CD4-positive, alpha-beta T cell (primary cell): ENCODE measurements around the gene BATF2. TPM values are rescaled to one million over a fixed set of nuclear protein-coding genes. Genes with fewer than 3 reads are reported as not detected.
A peak's percentile ranks its signal among the peaks of the same experiment; 100 is the strongest.

ENCODE experiments used
- ATAC-seq: fragments of 200-7000 bp; cut with Tn5 transposase; one replicate; pipeline ENCODE4 v1.10.0; 2022; ENCODE audit warnings: mild to moderate bottlenecking; ENCODE audit not compliant: poor library complexity
- CTCF ChIA-PET: fragments of 350-600 bp; sonication (Branson Sonifier 250); formaldehyde crosslinking; loops from one replicate; lab custom pipeline; 2021; ENCODE audit warnings: antibody characterized with exemption, inconsistent platforms; lab: Charles Lee
- POLR2A ChIA-PET: fragments of 350-600 bp; sonication (Branson Sonifier 250); formaldehyde crosslinking; loops from one replicate; lab custom pipeline; 2021; ENCODE audit warnings: antibody characterized with exemption, inconsistent platforms; lab: Charles Lee
- DNase-seq, 14 experiments: peaks; one replicate each; pipeline ENCODE4 v3.0.0-alpha.2; 2013 to 2020; ENCODE audit warnings: mixed read lengths in 2 of 14
- H3K27ac ChIP-seq, 2 donors: one replicate each; pipeline versions ENCODE4 v1.5.1 to v1.7.0; 2013; ENCODE audit warnings: low read length in 2 of 2, low read depth in 1 of 2, mild to moderate bottlenecking in 1 of 2
- H3K27me3 ChIP-seq, 2 experiments: 1 replicate in 1 of 2; 2 replicates in 1 of 2; pipeline versions ENCODE4 v1.6.1 to v1.7.0; 2013; ENCODE audit warnings: low read length in 2 of 2, control low read depth in 1 of 2, mild to moderate bottlenecking in 1 of 2, moderate library complexity in 1 of 2; ENCODE audit not compliant: insufficient read depth in 2 of 2, control insufficient read depth in 1 of 2
- H3K36me3 ChIP-seq: one replicate; pipeline ENCODE4 v1.6.1; 2013; ENCODE audit warnings: low read length, control low read depth; ENCODE audit not compliant: insufficient read depth
- H3K4me1 ChIP-seq: one replicate; pipeline ENCODE4 v1.6.1; 2013; ENCODE audit warnings: low read length, control low read depth; ENCODE audit not compliant: insufficient read depth
- H3K4me3 ChIP-seq: one replicate; pipeline ENCODE4 v1.5.1; 2013; ENCODE audit warnings: mild to moderate bottlenecking, low read length, moderate library complexity
- H3K9me3 ChIP-seq, 2 experiments: 1 replicate in 1 of 2; 2 replicates in 1 of 2; pipeline versions ENCODE4 v1.6.1 to v1.7.0; 2013; ENCODE audit warnings: low read length in 2 of 2, mild to moderate bottlenecking in 2 of 2, control low read depth in 1 of 2, moderate library complexity in 1 of 2; ENCODE audit not compliant: control insufficient read depth in 1 of 2, insufficient read depth in 1 of 2
- H3K27ac Mint-ChIP-seq: one replicate; pipeline ENCODE4 v1.8.0; 2020; ENCODE audit warnings: mixed read lengths
- H3K27me3 Mint-ChIP-seq: one replicate; pipeline ENCODE4 v1.8.0; 2021; ENCODE audit warnings: mixed read lengths
- H3K36me3 Mint-ChIP-seq: one replicate; pipeline ENCODE4 v1.8.0; 2021; ENCODE audit warnings: low read depth, mixed read lengths
- H3K4me1 Mint-ChIP-seq: one replicate; pipeline ENCODE4 v1.8.0; 2021; ENCODE audit warnings: low read depth, mixed read lengths
- H3K4me3 Mint-ChIP-seq: one replicate; pipeline ENCODE4 v1.8.0; 2020; ENCODE audit warnings: mild to moderate bottlenecking, mixed read lengths
- H3K9me3 Mint-ChIP-seq: one replicate; pipeline ENCODE4 v1.8.0; 2020; ENCODE audit warnings: mixed read lengths
- CTCF ChIP-seq: fragments of 200-600 bp; IDR thresholded peaks from one replicate; pipeline ENCODE4 v1.8.0; 2022; ENCODE audit warnings: antibody characterized with exemption, mild to moderate bottlenecking
- intact Hi-C, 2 experiments: fragments of 100-400 bp; cut with DNase I in 1 of 2; cut with micrococcal nuclease in 1 of 2; formaldehyde crosslinking; loops; one replicate each; pipeline versions ENCODE4 v1.15.1 to v1.9.0; 2023 to 2025; cut with DNase I, micrococcal nuclease
- total RNA-seq, 174 experiments: library from RNA in 2 of 174; stranded (reverse) in 2 of 174; gene quantifications; one replicate each; pipeline ENCODE4 v1.2.3 and lab custom pipeline; 2021 to 2026

The BATF2 gene
- total RNA-seq, 2 experiments from 2014 or later, result not detected

- Histone ChIP-seq H3K36me3 (no peaks in the 10 kb centered on the region), H3K27me3 (no peaks in the 10 kb centered on the region), H3K4me1 (peaks cover 23% of the 10 kb centered on the region), H3K27ac (no peak overlapping the region), H3K9me3 (no peaks in the 10 kb centered on the region), H3K4me3 (no peak overlapping the region)
- ChIA-PET POLR2A (no interaction called here), CTCF (interaction anchor here (0.7 kb wide), 1 partner anchor 40 kb away, joined by 3 read pairs; the partner anchor contains the start of gene ARL2)
- Mint-ChIP-seq H3K36me3 (no peaks in the 10 kb centered on the region), H3K9me3 (no peaks in the 10 kb centered on the region), H3K4me3 (no peak overlapping the region), H3K27me3 (no peaks in the 10 kb centered on the region), H3K4me1 (peaks cover 23% of the 10 kb centered on the region), H3K27ac (no peak overlapping the region)
- DNase-seq, result no peak
- TF ChIP-seq CTCF, result no peak
- intact Hi-C loops, result loop anchor here (5.0 kb wide), 2 partner anchors 38 to 57 kb away; partner anchors contain the start of genes ARL2 (in 1 of the 2) and ATG2A (in 1 of the 2)
- ATAC-seq, result no peak
Observed at GRCh38 chr11:64974124-64974523, 22.6 kb downstream of the BATF2 start.

DNA sequence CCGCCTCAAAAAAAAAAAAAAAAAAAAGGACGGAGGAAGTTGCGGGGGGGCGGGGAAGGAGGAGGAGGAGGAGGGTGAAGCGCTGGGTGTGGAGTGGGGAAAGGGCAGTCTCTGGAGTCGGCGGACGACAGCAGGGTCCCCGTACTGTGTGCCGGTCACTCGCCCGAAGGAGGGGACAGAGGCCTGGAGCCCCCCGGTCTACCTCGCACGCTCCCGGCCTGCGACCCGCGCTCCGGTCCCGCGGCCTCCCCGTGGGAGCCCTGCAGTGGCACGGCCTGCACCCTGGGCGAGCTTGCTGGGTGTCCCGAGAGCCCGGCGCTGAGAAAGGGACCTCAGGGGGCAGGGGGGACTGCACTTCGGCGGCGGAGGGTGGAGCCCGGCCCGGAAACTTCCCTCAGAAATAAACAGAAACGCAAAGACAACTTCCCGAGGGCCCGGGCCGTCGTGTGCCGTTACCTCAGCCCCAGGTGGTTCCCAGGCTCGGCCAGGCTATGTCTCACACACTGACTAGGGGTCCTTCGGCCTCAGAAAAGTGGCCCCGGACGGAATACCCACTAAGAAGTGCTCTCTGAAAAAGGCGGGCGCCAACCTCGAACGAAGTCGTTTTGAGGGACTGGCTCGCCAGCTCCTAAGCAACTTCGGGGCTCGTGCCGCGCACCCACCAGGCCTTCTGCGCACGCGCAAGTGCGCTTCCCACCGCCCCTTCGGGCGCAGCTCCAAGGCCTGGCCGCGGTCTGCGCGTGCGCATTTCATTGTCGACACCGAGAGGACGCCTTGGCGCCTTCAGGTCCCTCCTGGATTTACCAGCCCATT is 25.1 kb downstream of the BATF2 start, which contains the start of gene MAJIN:
MAJIN (minus strand) TSS at position 688 of the 813 bp plus-strand sequence. CDS start 12,703 bp downstream, outside the sequence.
- Histone ChIP-seq H3K27ac (peak within 1 kb of the TSS in 1 of 2 donors; percentile 29), H3K9me3 (no peaks in the 10 kb centered on the region), H3K36me3 (no peaks in the 10 kb centered on the region), H3K27me3 (no peaks in the 10 kb centered on the region), H3K4me1 (peaks cover 23% of the 10 kb centered on the region), H3K4me3 (peak within 1 kb of the TSS; percentile 58)
- CTCF ChIA-PET, result interaction anchor here (0.7 to 1.7 kb wide), 2 partner anchors 25 to 41 kb away, joined by 3 read pairs; partner anchors contain the start of gene BATF2
- H3K27me3 Mint-ChIP-seq, result no peaks in the 10 kb centered on the region
- ATAC-seq (peak; percentile 82), DNase-seq (peak; percentile 76 to 95 (median 90))
- H3K4me3 Mint-ChIP-seq, result peak within 1 kb of the TSS; percentile 81
- TF ChIP-seq CTCF, result no peak
- POLR2A ChIA-PET, result interaction anchor here (0.6 to 2.0 kb wide), 15 partner anchors 12 to 1644 kb away, joined by 3 to 12 read pairs (median 4); partner anchors contain the start of genes ARL2, ATG2A, FAU and MALAT1
- H3K27ac Mint-ChIP-seq, result peak within 1 kb of the TSS; percentile 83
- no peaks in the 10 kb centered on the region for H3K36me3 Mint-ChIP-seq
- H3K9me3 Mint-ChIP-seq, result no peaks in the 10 kb centered on the region
- H3K4me1 Mint-ChIP-seq, result peaks cover 26% of the 10 kb centered on the region
- intact Hi-C loops, result loop anchor here (5.0 kb wide), 2 partner anchors 41 to 54 kb away; partner anchors contain the start of genes ARL2 (in 1 of the 2) and ATG2A (in 1 of the 2)

DNA sequence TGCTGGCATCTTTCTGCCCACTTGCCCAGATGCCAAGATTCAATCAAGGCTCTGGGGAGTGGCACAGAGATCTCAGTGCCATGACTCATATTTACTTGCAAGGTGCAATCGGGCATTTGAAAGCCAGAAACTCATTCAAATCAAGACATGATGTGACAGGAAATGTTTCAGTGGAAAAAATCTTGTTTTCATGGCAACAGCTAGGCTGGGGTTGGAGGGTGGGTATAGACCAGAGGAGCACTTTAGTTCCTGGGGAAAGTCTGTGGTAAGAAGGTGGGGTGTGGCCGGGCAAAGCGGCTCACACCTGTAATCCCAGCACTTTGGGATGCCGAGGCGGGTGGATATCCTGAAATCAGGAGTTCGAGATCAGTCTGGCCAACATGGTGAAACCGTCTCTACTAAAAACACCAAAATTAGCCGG is 26.0 kb downstream of the BATF2 start:
- peak overlapping the region; percentile 81 for H3K4me3 Mint-ChIP-seq
- peak in 6 of 14 experiments; percentile 5 to 30 (median 22) for DNase-seq
- H3K9me3 ChIP-seq, result no peaks in the 10 kb centered on the region

More for the DNA sequence above, 26.0 kb downstream of the BATF2 start:
- Mint-ChIP-seq H3K27me3 (no peaks in the 10 kb centered on the region), H3K36me3 (no peaks in the 10 kb centered on the region), H3K9me3 (no peaks in the 10 kb centered on the region), H3K27ac (peak overlapping the region; percentile 83), H3K4me1 (peaks cover 26% of the 10 kb centered on the region)
- ATAC-seq, result peak; percentile 40
- Histone ChIP-seq H3K27me3 (no peaks in the 10 kb centered on the region), H3K4me3 (no peak overlapping the region), H3K4me1 (peaks cover 23% of the 10 kb centered on the region), H3K27ac (no peak overlapping the region), H3K36me3 (no peaks in the 10 kb centered on the region)
- intact Hi-C loops, result loop anchor here (5.0 kb wide), 2 partner anchors 42 to 53 kb away; partner anchors contain the start of genes ARL2 (in 1 of the 2) and ATG2A (in 1 of the 2)
- CTCF ChIA-PET, result interaction anchor here (0.7 kb wide), 1 partner anchor 26 kb away, joined by 3 read pairs; the partner anchor contains the start of gene BATF2
- POLR2A ChIA-PET, result interaction anchor here (0.7 kb wide), 1 partner anchor 1645 kb away, joined by 4 read pairs; no protein-coding TSS in a partner anchor
- TF ChIP-seq CTCF, result no peak
